H1 (cell line): ENCODE data around the gene KRTAP8-1. TPM values are rescaled to one million over a fixed set of nuclear protein-coding genes. Genes with fewer than 3 reads are reported as not detected.

ENCODE experiments used
- CTCF ChIA-PET: fragments of 300-600 bp; sonication (Branson Sonifier 250); formaldehyde crosslinking; loops from one replicate; lab custom pipeline; 2021; ENCODE audit not compliant: partially characterized antibody; lab: Charles Lee
- POLR2A ChIA-PET: fragments of 300-600 bp; sonication (Branson Sonifier 250); formaldehyde crosslinking; loops from one replicate; lab custom pipeline; 2021; ENCODE audit warnings: inconsistent platforms; ENCODE audit not compliant: partially characterized antibody; lab: Charles Lee
- DNase-seq, 2 experiments: peaks; one replicate each; pipeline versions ENCODE4 v3.0.0 to v3.0.0-alpha.2; 2010 to 2022; ENCODE audit warnings: low spot score in 2 of 2, low read depth in 1 of 2, mixed read lengths in 1 of 2
- FAIRE-seq: peaks from 2 replicates; lab custom pipeline; 2011; peaks lifted over from hg19 to GRCh38; lab: Jason Lieb, UNC
- H2AFZ ChIP-seq: 2 replicates; pipeline ENCODE4 v1.8.1; 2012; ENCODE audit warnings: low read length, inconsistent platforms
- H2AK5ac ChIP-seq: 2 replicates; pipeline ENCODE4 v1.6.1; 2013; ENCODE audit warnings: low read depth, low read length
- H2BK120ac ChIP-seq: replicated peaks from 2 replicates; pipeline ENCODE3; 2013; ENCODE audit warnings: low read depth, low read length, inconsistent platforms
- H2BK12ac ChIP-seq: 2 replicates; pipeline ENCODE4 v1.6.1; 2013; ENCODE audit warnings: low read depth, low read length
- H2BK15ac ChIP-seq: 2 replicates; pipeline ENCODE4 v1.6.1; 2013; ENCODE audit warnings: low read length
- H2BK20ac ChIP-seq: 2 replicates; pipeline ENCODE4 v1.6.1; 2013; ENCODE audit warnings: low read length
- H2BK5ac ChIP-seq: 2 replicates; pipeline ENCODE4 v1.6.1; 2013; ENCODE audit warnings: low read depth, low read length
- H3K14ac ChIP-seq: 2 replicates; pipeline ENCODE4 v1.6.1; 2013; ENCODE audit warnings: inconsistent platforms; ENCODE audit not compliant: insufficient read length
- H3K18ac ChIP-seq: 2 replicates; pipeline ENCODE4 v1.6.1; 2013; ENCODE audit warnings: low read length; ENCODE audit errors: extremely low read depth
- H3K23ac ChIP-seq: 2 replicates; pipeline ENCODE4 v1.6.1; 2013; ENCODE audit warnings: inconsistent platforms; ENCODE audit not compliant: insufficient read length
- H3K23me2 ChIP-seq: 2 replicates; pipeline ENCODE4 v1.6.1; 2013; ENCODE audit warnings: low read depth, low read length
- H3K27ac ChIP-seq: 2 replicates; pipeline ENCODE4 v1.6.1; 2011; ENCODE audit warnings: low read depth, low read length, inconsistent platforms
- H3K27me3 ChIP-seq, 4 experiments: replicated peaks in 1 of 4; 1 replicate in 1 of 4; 2 replicates in 3 of 4; pipeline versions ENCODE4 v1.6.1 to v1.8.1; 2011 to 2013; ENCODE audit warnings: low read length in 3 of 4, mild to moderate bottlenecking in 3 of 4, inconsistent platforms in 2 of 4, mixed read lengths in 2 of 4, moderate library complexity in 1 of 4; ENCODE audit not compliant: control insufficient read depth in 3 of 4, insufficient read depth in 3 of 4; ENCODE audit errors: extremely low read depth in 1 of 4
- H3K36me3 ChIP-seq, 4 experiments: 2 replicates each; pipeline versions ENCODE4 v1.6.1 to v1.8.1; 2011 to 2013; ENCODE audit warnings: mild to moderate bottlenecking in 4 of 4, low read length in 3 of 4, moderate library complexity in 2 of 4, control low read depth in 1 of 4, inconsistent platforms in 1 of 4; ENCODE audit not compliant: insufficient read depth in 4 of 4, control insufficient read depth in 2 of 4
- H3K4ac ChIP-seq: replicated peaks from 2 replicates; pipeline ENCODE3; 2013; ENCODE audit warnings: low read length, low read depth, mixed read lengths, inconsistent platforms; ENCODE audit not compliant: insufficient read length
- H3K4me1 ChIP-seq, 4 experiments: replicated peaks in 1 of 4; 1 replicate in 1 of 4; 2 replicates in 3 of 4; pipeline versions ENCODE4 v1.6.1 to v1.8.1; 2011 to 2013; ENCODE audit warnings: low read length in 3 of 4, inconsistent platforms in 2 of 4, mixed read lengths in 1 of 4; ENCODE audit not compliant: insufficient read depth in 4 of 4, control insufficient read depth in 3 of 4
- H3K4me2 ChIP-seq, 2 experiments: 2 replicates each; pipeline versions ENCODE4 v1.6.1 to v1.8.1; 2011 to 2013; ENCODE audit warnings: low read depth in 2 of 2, low read length in 2 of 2, control low read depth in 1 of 2, inconsistent platforms in 1 of 2, mild to moderate bottlenecking in 1 of 2; ENCODE audit not compliant: insufficient read depth in 1 of 2
- H3K4me3 ChIP-seq, 4 experiments: fragments of 200-600, 300-600 bp in 1 of 4; sonication (generic), shearing (Covaris generic), sonication (Bioruptor Twin) in 1 of 4; 2 replicates each; pipeline versions ENCODE4 v1.5.1 to v1.8.1; 2011 to 2016; ENCODE audit warnings: low read length in 4 of 4, low read depth in 3 of 4, control low read depth in 2 of 4, inconsistent platforms in 2 of 4, mild to moderate bottlenecking in 2 of 4, mixed read lengths in 1 of 4, moderate library complexity in 1 of 4; ENCODE audit not compliant: insufficient read depth in 2 of 4; ENCODE audit errors: extremely low read depth in 1 of 4
- H3K56ac ChIP-seq: replicated peaks from 2 replicates; pipeline ENCODE3; 2013; ENCODE audit warnings: low read depth, mild to moderate bottlenecking, mixed read lengths, low read length, inconsistent platforms; ENCODE audit not compliant: insufficient read length
- H3K79me1 ChIP-seq: 2 replicates; pipeline ENCODE4 v1.6.1; 2013; ENCODE audit warnings: low read depth, low read length, control low read depth
- H3K79me2 ChIP-seq, 2 experiments: 2 replicates each; pipeline versions ENCODE4 v1.6.1 to v1.8.1; 2012 to 2013; ENCODE audit warnings: low read length in 2 of 2, mild to moderate bottlenecking in 2 of 2, inconsistent platforms in 1 of 2; ENCODE audit not compliant: insufficient read depth in 2 of 2, control insufficient read depth in 1 of 2
- H3K9ac ChIP-seq, 4 experiments: replicated peaks in 1 of 4; 1 replicate in 1 of 4; 2 replicates in 3 of 4; pipeline versions ENCODE4 v1.6.1 to v1.8.1; 2011 to 2013; ENCODE audit warnings: low read depth in 3 of 4, low read length in 3 of 4, control low read depth in 2 of 4, mild to moderate bottlenecking in 2 of 4, moderate library complexity in 2 of 4, inconsistent platforms in 1 of 4; ENCODE audit errors: extremely low read depth in 1 of 4
- H3K9me3 ChIP-seq, 2 experiments: 2 replicates each; pipeline versions ENCODE4 v1.6.1 to v1.8.1; 2012 to 2013; ENCODE audit warnings: mild to moderate bottlenecking in 2 of 2, moderate library complexity in 2 of 2, control low read depth in 1 of 2, inconsistent platforms in 1 of 2, low read depth in 1 of 2, low read length in 1 of 2, mixed read lengths in 1 of 2; ENCODE audit not compliant: insufficient read depth in 2 of 2
- H4K20me1 ChIP-seq, 2 experiments: replicated peaks in 1 of 2; 2 replicates each; pipeline versions ENCODE3 to v1.8.1; 2011 to 2013; ENCODE audit warnings: inconsistent platforms in 2 of 2, low read length in 2 of 2, mild to moderate bottlenecking in 1 of 2; ENCODE audit not compliant: insufficient read depth in 2 of 2, control insufficient read depth in 1 of 2
- H4K5ac ChIP-seq: 2 replicates; pipeline ENCODE4 v1.6.1; 2013; ENCODE audit warnings: low read length, low read depth, mixed read lengths, inconsistent platforms; ENCODE audit not compliant: insufficient read length
- H4K8ac ChIP-seq: 2 replicates; pipeline ENCODE4 v1.8.0; 2013; ENCODE audit warnings: mild to moderate bottlenecking, moderate library complexity, low read length, inconsistent platforms; ENCODE audit not compliant: insufficient read depth; ENCODE audit errors: extremely low read depth
- H4K91ac ChIP-seq: replicated peaks from 2 replicates; pipeline ENCODE3; 2013; ENCODE audit warnings: low read length, mixed read lengths, inconsistent platforms; ENCODE audit not compliant: insufficient read length
- ASH2L ChIP-seq: fragments of 200-600, 300-600 bp; sonication (generic); IDR thresholded peaks from one replicate; pipeline ENCODE4 v1.7.1; 2017; ENCODE audit warnings: low read length
- BACH1 ChIP-seq: IDR thresholded peaks from 2 replicates; pipeline ENCODE4 v1.6.1; 2012; ENCODE audit warnings: low read length, improper control_type of control experiment
- CBX5 ChIP-seq: fragments of 300-800, 300-1000 bp; sonication (generic); IDR thresholded peaks from 2 replicates; pipeline ENCODE4 v1.7.1; 2016; ENCODE audit warnings: antibody characterized with exemption, low read length, low read depth
- CBX8 ChIP-seq: fragments of 300-800, 300-1000 bp; sonication (generic); IDR thresholded peaks from 2 replicates; pipeline ENCODE4 v1.7.1; 2016; ENCODE audit warnings: low read depth, low read length, borderline replicate concordance
- CEBPB ChIP-seq: IDR thresholded peaks from 2 replicates; pipeline ENCODE4 v1.6.1; 2012; ENCODE audit warnings: low read depth, low read length
- CTBP2 ChIP-seq: IDR thresholded peaks from 2 replicates; pipeline ENCODE4 v1.7.0; 2011; ENCODE audit warnings: borderline replicate concordance, mild to moderate bottlenecking, moderate library complexity, mixed read lengths, low read length; ENCODE audit not compliant: insufficient read depth, insufficient read length
- KDM1A ChIP-seq: fragments of 200-600, 300-600 bp; sonication (generic); IDR thresholded peaks from 2 replicates; pipeline ENCODE4 v1.7.1; 2016; ENCODE audit warnings: mild to moderate bottlenecking, low read length, borderline replicate concordance
- NRF1 ChIP-seq: IDR thresholded peaks from 2 replicates; pipeline ENCODE4 v1.6.1; 2011; ENCODE audit warnings: mild to moderate bottlenecking, low read depth, low read length, improper control_type of control experiment
- WGBS, 2 experiments: shearing (Covaris generic) in 1 of 2; methylation state at CpG; one replicate each; pipeline versions ENCODE4 v1.1.6 to v1.1.7; 2013 to 2015; ENCODE audit warnings: low lambda C conversion rate in 2 of 2, mixed read lengths in 2 of 2, inconsistent platforms in 1 of 2, low coverage in 1 of 2, missing lambda C conversion rate in 1 of 2; ENCODE audit not compliant: insufficient replicate concordance in 2 of 2, insufficient coverage in 1 of 2, insufficient read length in 1 of 2; ENCODE audit errors: extremely low coverage in 1 of 2, missing lambda C conversion rate in 1 of 2; 5-methylcytosine and 5-hydroxymethylcytosine counted together
- polyA plus RNA-seq, 7 experiments: library from polyadenylated mRNA; depleted of rRNA in 3 of 7; stranded (reverse) in 5 of 7; unstranded in 2 of 7; fragments of >200 nt in 5 of 7; fragments of 200-250 nt in 2 of 7; gene quantifications; 1 replicate in 5 of 7; 2 replicates in 1 of 7; 4 replicates in 1 of 7; pipeline versions ENCODE4 v1.2.1 to v1.2.3, GENCODE V29; 2011 to 2013; ENCODE audit warnings: missing spikeins in 2 of 7, mixed read lengths in 2 of 7
- total RNA-seq: library from RNA; stranded (reverse); fragmentation: NEBNext Ultra II Directional; extraction: Animal tissue kit (Norgen Biotek cat#: 25700); gene quantifications from 2 replicates; pipeline ENCODE4 v1.2.1, GENCODE V29; 2021

The KRTAP8-1 gene
- total and polyA plus RNA-seq, 2 of the 8 experiments (the other 6 are each of a cell fraction or from before 2014, with no cell fraction given) = not detected

GRCh38 chr21:30847627-30848500 lies 34.8 kb upstream of the KRTAP8-1 start:
- H3K36me3 ChIP-seq = no peaks in the 10 kb centered on the region
- no peaks in the 10 kb centered on the region for H3K4me1 ChIP-seq
- H3K27ac ChIP-seq = no peak overlapping the region
- H3K79me1 ChIP-seq = no peaks in the 10 kb centered on the region
- TF ChIP-seq BACH1 (no peak), CTBP2 (no peak), ASH2L (no peak), CEBPB (no peak), KDM1A (no peak), CBX8 (no peak), CBX5 (no peak), NRF1 (no peak)
- no peaks in the 10 kb centered on the region for H3K27me3 ChIP-seq
- H3K4me3 ChIP-seq = no peak overlapping the region
- no peak overlapping the region for H3K18ac ChIP-seq
- no peak overlapping the region for H2BK20ac ChIP-seq
- CTCF ChIA-PET = interaction anchor here (0.6 to 2.0 kb wide), 5 partner anchors 9 to 19 kb away, joined by 3 to 13 read pairs (median 3); no protein-coding TSS in a partner anchor
- H2BK15ac ChIP-seq = no peak overlapping the region
- H4K5ac ChIP-seq = no peak overlapping the region
- no peaks in the 10 kb centered on the region for H3K23me2 ChIP-seq
- POLR2A ChIA-PET = no interaction called here
- no peak overlapping the region for H2AFZ ChIP-seq
- H4K91ac ChIP-seq = no peak overlapping the region
- 90% methylated on average over 9 of the region's 9 CpGs; no CpG with 5 or more reads in 1 of the 2 experiments for WGBS, 2 experiments
- no peak overlapping the region for H2BK120ac ChIP-seq
- FAIRE-seq (no peak), DNase-seq (no peak)
- H3K14ac ChIP-seq = no peak overlapping the region
- H3K79me2 ChIP-seq = no peaks in the 10 kb centered on the region
- no peaks in the 10 kb centered on the region for H4K20me1 ChIP-seq
- H3K23ac ChIP-seq = no peak overlapping the region
- no peak overlapping the region for H2BK12ac ChIP-seq
- no peak overlapping the region for H3K56ac ChIP-seq
- no peak overlapping the region for H4K8ac ChIP-seq
- H3K9ac ChIP-seq = no peak overlapping the region
- H2BK5ac ChIP-seq = no peak overlapping the region
- H3K9me3 ChIP-seq = no peaks in the 10 kb centered on the region
- no peak overlapping the region for H3K4me2 ChIP-seq
- H2AK5ac ChIP-seq = no peak overlapping the region
- no peak overlapping the region for H3K4ac ChIP-seq
